GM12873 (cell line): ENCODE results near the gene NEU2.

ENCODE experiments used
- TF ChIP-seq, protein P1 (sequence below): IDR thresholded peaks from 2 replicates; pipeline ENCODE4 v1.5.1; 2012; ENCODE audit warnings: low read depth, mild to moderate bottlenecking, moderate library complexity, low read length, control low read depth; ENCODE audit not compliant: insufficient read depth; ENCODE audit errors: missing control alignments

The NEU2 gene

DNA sequence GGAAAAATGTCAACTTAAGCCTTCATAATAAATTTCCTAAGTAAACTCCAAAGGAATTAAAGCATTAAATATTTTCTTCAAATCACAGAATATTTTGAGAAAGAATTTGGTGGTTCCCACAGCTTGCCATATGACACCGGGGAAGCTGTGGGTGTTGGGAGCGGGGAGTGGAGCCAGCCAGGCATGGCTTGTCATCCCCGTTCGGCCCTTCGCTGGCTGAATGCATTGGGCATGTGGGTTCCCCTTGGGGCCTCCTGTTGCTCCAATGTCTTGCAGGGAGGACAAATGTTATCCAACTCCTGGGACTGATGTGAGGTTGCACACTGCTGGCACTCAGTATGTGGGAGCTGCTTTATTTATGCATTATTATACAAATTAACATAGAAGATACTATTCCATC lies 38.0 kb upstream of the NEU2 start:
- TF ChIP-seq, protein P1, sequence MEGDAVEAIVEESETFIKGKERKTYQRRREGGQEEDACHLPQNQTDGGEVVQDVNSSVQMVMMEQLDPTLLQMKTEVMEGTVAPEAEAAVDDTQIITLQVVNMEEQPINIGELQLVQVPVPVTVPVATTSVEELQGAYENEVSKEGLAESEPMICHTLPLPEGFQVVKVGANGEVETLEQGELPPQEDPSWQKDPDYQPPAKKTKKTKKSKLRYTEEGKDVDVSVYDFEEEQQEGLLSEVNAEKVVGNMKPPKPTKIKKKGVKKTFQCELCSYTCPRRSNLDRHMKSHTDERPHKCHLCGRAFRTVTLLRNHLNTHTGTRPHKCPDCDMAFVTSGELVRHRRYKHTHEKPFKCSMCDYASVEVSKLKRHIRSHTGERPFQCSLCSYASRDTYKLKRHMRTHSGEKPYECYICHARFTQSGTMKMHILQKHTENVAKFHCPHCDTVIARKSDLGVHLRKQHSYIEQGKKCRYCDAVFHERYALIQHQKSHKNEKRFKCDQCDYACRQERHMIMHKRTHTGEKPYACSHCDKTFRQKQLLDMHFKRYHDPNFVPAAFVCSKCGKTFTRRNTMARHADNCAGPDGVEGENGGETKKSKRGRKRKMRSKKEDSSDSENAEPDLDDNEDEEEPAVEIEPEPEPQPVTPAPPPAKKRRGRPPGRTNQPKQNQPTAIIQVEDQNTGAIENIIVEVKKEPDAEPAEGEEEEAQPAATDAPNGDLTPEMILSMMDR: no peak

DNA sequence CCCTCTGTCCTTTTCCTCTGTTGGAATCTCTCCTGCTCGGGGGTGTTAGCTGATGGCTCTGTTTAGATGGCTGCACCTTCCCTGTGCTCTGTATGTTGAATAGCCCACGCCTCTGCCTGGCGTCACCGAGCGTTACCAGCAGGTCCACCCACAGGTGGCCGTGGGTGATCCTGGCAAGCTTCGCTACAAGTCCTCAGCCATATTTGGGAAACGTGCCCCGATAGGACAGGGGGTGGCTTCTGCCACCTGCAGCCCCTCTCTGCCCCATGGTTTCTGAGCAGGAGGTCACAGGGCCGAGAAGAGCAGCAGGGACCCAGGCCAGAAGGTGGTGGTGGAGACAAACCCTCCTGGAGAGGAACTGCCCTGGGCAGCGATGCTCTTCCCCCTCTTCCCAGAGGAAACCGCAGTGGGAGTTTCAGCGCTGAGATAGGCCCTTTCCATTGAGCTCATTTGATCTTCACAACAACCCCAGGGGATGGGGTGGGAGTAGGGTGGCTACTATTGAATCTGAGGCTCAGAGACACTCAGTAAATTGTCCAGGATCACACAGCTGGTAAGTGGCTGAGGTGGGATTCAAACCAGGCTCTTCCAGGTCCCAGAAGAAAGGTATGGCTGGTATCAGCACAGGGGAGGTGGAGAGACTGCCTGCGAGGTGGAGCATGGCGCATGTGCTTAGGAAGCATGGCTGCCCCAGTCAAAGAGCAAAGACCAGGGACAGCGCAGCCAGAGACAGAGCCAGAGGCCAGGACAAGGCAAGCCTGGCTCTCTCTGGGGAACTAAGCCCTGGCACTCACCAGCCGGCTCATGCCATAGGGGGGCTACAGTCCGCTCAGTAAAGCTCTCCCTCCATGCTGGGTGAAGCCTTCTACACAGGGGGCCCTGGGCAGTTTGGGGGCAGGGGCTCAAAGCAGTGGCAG lies 34.5 kb upstream of the NEU2 start:
- TF ChIP-seq, protein P1: no peak

DNA sequence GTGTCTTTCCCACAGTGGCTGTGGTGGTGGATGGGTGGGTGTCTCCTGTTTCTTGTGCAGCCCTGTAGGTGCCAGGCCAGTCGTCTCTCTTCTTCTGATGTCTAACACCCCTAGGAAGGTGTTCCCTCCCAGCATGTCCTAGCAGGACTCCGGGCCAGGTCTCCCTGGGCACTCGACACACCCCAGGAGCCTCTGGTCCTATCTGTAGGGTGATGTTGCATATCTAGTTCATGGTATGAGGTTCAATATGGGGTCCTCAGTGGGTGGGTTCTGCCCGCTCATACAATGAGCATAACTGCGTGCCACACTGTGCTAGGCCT lies 33.8 kb upstream of the NEU2 start:
- TF ChIP-seq, protein P1: no peak

DNA sequence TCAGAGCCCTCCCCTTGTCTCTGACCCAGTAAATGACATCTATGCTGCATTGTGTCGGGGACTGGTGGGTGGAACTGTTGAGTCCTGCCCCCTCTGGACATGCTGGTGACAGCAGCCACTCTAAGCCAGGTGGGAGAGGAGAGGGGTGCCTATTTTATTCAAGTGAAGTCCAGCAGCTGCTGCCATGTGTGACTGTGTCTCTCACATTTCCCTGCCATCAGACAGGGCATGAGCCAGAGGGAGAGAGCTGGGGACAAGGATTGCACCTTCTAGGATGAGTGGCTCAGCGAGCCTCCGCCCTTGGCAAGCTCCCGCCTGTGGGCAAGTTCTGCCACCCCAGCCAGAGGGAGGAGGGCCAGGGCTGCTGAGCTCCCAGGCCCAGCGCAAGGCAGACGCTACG lies 33.1 kb upstream of the NEU2 start:
- TF ChIP-seq, protein P1: peak; percentile 11

DNA sequence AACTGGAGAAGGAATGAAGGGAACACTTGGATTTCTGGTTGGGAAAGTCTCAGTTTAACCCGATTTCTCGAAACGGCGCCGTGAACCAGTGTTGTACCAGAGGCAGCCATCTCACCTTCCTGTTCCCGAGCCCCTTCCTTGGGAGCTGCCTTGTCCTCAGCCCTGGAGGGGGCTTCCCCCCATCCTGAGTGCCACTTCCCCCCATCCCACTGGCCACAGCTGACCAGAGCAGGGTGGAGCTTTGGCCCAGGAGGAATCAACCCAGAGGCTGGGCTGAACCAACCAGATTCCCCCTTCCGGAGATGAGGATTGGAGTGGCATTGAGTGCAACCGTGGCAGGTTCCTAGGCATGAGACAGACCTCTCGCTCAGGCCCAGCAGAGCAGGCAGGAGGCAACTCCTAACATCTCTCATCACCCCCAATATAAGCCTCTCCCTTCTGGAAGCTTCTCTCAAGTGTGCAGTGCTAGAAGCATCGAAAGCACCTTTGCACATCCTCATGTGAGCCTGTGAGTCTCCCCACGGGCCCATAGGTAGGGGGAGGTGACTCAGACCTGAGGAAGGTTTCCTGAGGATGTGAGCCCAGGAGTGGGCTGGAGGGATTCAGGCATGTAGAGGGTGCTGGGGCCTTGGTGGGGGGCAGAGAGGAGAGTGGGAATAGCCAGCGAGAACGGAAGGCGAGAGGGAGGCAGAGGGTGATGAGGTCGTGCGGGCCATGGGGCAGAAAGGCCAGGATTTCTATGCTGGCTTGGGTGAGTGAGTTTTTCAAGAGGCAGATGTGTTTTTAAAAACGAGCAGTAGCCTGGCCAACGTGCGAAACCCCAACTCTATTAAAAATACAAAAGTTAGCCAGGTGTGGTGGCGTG lies 31.4 kb upstream of the NEU2 start:
- TF ChIP-seq, protein P1: no peak

DNA sequence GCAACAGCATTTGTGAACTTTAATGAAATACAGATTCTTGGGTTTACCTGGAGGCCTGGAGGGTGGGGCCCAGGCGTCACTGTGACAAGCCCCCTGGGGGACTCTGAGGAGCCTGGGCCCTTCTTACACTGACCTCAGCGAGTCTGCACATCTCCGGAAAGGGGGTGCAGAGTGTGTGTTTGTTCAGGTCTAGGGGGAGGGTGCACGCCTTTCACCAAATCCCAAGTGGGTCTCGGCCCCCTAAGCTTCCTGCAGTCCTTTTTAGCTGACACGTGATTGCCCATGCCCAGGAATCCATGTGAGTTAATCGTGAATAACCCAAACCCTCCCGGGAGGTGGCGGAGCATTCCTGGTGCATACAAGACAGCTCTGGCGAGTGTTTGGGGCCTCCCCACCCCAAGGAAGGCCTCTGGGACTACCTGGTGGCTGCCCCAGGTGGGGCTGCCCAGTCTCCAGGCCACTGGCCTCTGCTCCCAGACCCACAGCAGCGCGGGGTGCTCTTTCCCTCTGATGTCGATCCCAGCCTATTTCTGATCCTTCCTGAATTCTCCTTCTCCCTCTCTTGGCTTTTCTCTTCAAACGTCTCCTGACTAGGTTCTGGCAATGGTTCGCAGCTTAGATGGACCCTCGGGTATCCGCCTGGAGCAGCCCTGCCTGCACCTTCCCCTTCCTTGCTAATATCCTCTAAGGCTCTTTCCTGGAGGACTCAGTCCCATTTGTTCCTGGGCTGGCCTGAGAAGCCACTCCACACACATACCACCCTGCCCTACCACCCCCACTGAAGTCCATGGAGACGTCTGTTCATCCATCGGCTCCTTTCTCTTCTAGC lies 29.4 kb upstream of the NEU2 start:
- TF ChIP-seq, protein P1: no peak
